Activated CD4-positive, alpha-beta T cell treated with anti-CD3 and anti-CD28 coated beads, Interleukin-2, amount 10 ng/mL, durations not matched to agents 7 days and 5 days (primary cell): ENCODE results near the gene PLXNA4. TPM values are rescaled to one million over a fixed set of nuclear protein-coding genes. Genes with fewer than 3 reads are reported as not detected.

Experiments used
- CTCF ChIA-PET: fragments of 350-600 bp; sonication (Branson Sonifier 250); formaldehyde crosslinking; loops from one replicate; lab custom pipeline; 2021; ENCODE audit warnings: antibody characterized with exemption; lab: Charles Lee
- POLR2A ChIA-PET: fragments of 350-600 bp; sonication (Branson Sonifier 250); formaldehyde crosslinking; loops from one replicate; lab custom pipeline; 2021; ENCODE audit warnings: antibody characterized with exemption; lab: Charles Lee
- DNase-seq: peaks from one replicate; pipeline ENCODE4 v3.0.0-alpha.2; 2020
- H3K27ac Mint-ChIP-seq: one replicate; pipeline ENCODE4 v1.8.0; 2021; ENCODE audit warnings: mild to moderate bottlenecking, moderate library complexity, mixed read lengths
- H3K27me3 Mint-ChIP-seq: one replicate; pipeline ENCODE4 v1.8.0; 2021; ENCODE audit warnings: mixed read lengths
- H3K36me3 Mint-ChIP-seq: one replicate; pipeline ENCODE4 v1.8.0; 2021; ENCODE audit warnings: low read depth, mixed read lengths
- H3K4me1 Mint-ChIP-seq: one replicate; pipeline ENCODE4 v1.8.0; 2021; ENCODE audit warnings: mixed read lengths
- H3K4me3 Mint-ChIP-seq: one replicate; pipeline ENCODE4 v1.8.0; 2021; ENCODE audit warnings: mild to moderate bottlenecking, moderate library complexity, mixed read lengths
- H3K9me3 Mint-ChIP-seq: one replicate; pipeline ENCODE4 v1.8.0; 2021; ENCODE audit warnings: mixed read lengths
- total RNA-seq, 2 experiments: library from RNA; stranded (reverse); gene quantifications; one replicate each; pipeline ENCODE4 v1.2.3, GENCODE V29; 2021

Gene PLXNA4
- total RNA-seq, 2 experiments from 2014 or later = 21.3 to 23.3 TPM

DNA sequence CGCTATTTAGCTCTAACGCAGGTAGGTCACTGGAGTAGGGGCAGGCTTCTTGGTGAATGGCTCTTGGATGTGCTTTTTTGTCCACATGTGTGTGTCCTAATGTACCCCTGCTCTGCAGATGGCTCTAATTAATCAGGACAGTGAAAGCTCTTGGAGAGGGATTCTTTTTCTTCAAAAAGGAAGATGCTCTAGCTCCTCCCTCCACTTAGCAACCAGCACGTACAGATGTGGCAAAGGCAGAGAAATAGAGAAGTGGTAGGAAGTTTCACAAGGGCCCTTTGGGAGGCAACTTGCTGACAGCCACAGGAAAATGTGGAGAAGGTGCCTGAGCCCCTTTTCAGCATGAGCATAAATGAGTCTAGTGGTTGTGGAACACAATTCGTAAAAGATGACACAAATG is 221.7 kb downstream of the PLXNA4 start:
- H3K27me3 Mint-ChIP-seq = peaks cover 58% of the 10 kb centered on the region
- H3K27ac Mint-ChIP-seq = no peak overlapping the region
- no peaks in the 10 kb centered on the region for H3K36me3 Mint-ChIP-seq
- no peak overlapping the region for H3K4me3 Mint-ChIP-seq
- no peaks in the 10 kb centered on the region for H3K4me1 Mint-ChIP-seq
- ChIA-PET CTCF (interaction anchor here (0.8 kb wide), 1 partner anchor 20 kb away, joined by 4 read pairs; no protein-coding TSS in a partner anchor), POLR2A (no interaction called here)
- H3K9me3 Mint-ChIP-seq = no peaks in the 10 kb centered on the region
- no peak for DNase-seq

DNA sequence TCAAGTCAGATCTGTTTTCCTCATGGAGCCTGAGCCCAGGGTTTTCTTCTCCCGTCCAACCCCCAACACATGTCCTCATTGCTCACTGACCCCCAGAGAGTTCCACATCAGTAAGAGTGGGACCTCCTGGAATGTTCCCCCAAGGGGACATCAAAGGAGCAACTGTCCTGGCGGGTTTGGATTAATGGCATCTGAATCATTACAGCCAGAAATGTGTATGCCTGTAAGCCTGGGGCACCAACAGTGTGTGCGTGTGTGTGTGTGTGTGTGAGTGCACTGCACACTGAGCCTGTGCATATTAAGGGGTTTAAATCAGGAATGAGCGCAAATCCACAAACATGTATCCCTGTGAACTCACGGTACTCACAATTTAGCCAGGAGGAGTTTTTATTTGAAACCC is 222.3 kb downstream of the PLXNA4 start:
- H3K36me3 Mint-ChIP-seq = no peaks in the 10 kb centered on the region
- H3K27me3 Mint-ChIP-seq = peaks cover 58% of the 10 kb centered on the region
- H3K9me3 Mint-ChIP-seq = no peaks in the 10 kb centered on the region
- DNase-seq = no peak
- CTCF ChIA-PET = interaction anchor here (0.8 to 1.4 kb wide), 2 partner anchors 20 to 22 kb away, joined by 3 to 4 read pairs; no protein-coding TSS in a partner anchor
- POLR2A ChIA-PET = no interaction called here
- no peak overlapping the region for H3K4me3 Mint-ChIP-seq
- no peak overlapping the region for H3K27ac Mint-ChIP-seq
- H3K4me1 Mint-ChIP-seq = no peaks in the 10 kb centered on the region

GRCh38 chr7:132352800-132353199 is 223.5 kb downstream of the PLXNA4 start:
- no peak overlapping the region for H3K27ac Mint-ChIP-seq
- POLR2A ChIA-PET = no interaction called here
- H3K4me1 Mint-ChIP-seq = no peaks in the 10 kb centered on the region
- no peaks in the 10 kb centered on the region for H3K36me3 Mint-ChIP-seq
- DNase-seq = no peak
- CTCF ChIA-PET = interaction anchor here (1.4 kb wide), 1 partner anchor 23 kb away, joined by 3 read pairs; no protein-coding TSS in a partner anchor
- no peak overlapping the region for H3K4me3 Mint-ChIP-seq
- H3K9me3 Mint-ChIP-seq = no peaks in the 10 kb centered on the region
- peaks cover 60% of the 10 kb centered on the region for H3K27me3 Mint-ChIP-seq

DNA sequence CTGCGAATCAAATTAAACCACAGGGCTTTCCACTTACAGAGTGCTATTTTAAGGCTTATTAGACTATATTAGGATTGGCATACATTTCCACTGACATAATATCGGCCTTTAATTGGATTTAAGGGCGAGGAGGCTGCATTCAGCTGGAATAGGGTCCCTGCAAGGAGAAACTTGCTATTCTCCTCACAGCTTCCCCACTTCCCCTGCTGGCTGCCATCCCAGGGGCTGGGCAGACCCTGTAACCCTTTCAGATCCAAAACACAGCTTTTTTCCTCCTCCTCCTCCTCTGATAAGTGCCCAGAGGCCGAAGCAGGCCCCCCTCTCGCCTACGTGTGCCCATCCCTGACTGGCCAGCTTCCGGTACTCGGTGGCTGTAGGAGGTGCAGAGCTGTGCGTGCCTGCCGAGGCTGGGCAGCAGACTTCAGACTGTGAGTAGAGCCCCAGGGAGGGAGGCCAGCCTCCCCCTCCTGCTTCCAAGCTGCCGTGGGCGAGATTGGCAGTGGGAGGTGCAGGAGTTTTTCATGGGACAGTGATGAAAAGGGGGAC is 224.2 kb downstream of the PLXNA4 start:
- no peaks in the 10 kb centered on the region for H3K36me3 Mint-ChIP-seq
- no peaks in the 10 kb centered on the region for H3K9me3 Mint-ChIP-seq
- peaks cover 63% of the 10 kb centered on the region for H3K27me3 Mint-ChIP-seq
- ChIA-PET CTCF (no interaction called here), POLR2A (no interaction called here)
- H3K4me1 Mint-ChIP-seq = no peaks in the 10 kb centered on the region
- H3K27ac Mint-ChIP-seq = no peak overlapping the region
- no peak overlapping the region for H3K4me3 Mint-ChIP-seq
- DNase-seq = no peak

GRCh38 chr7:132350741-132351140 is 225.5 kb downstream of the PLXNA4 start:
- H3K27me3 Mint-ChIP-seq = peaks cover 62% of the 10 kb centered on the region
- CTCF ChIA-PET = no interaction called here
- no peak overlapping the region for H3K27ac Mint-ChIP-seq

GRCh38 chr7:132349075-132349474 is 227.2 kb downstream of the PLXNA4 start:
- Mint-ChIP-seq H3K4me3 (no peak overlapping the region), H3K4me1 (no peaks in the 10 kb centered on the region), H3K9me3 (no peaks in the 10 kb centered on the region), H3K27ac (no peak overlapping the region), H3K36me3 (no peaks in the 10 kb centered on the region), H3K27me3 (peaks cover 57% of the 10 kb centered on the region)
- no peak for DNase-seq
- ChIA-PET POLR2A (no interaction called here), CTCF (interaction anchor here (1.2 kb wide), 1 partner anchor 11 kb away, joined by 4 read pairs; no protein-coding TSS in a partner anchor)

More at GRCh38 chr7:132350741-132351140, 225.5 kb downstream of the PLXNA4 start:
- H3K4me3 Mint-ChIP-seq = no peak overlapping the region
- no peaks in the 10 kb centered on the region for H3K9me3 Mint-ChIP-seq
- DNase-seq = no peak
- no peaks in the 10 kb centered on the region for H3K4me1 Mint-ChIP-seq
- no peaks in the 10 kb centered on the region for H3K36me3 Mint-ChIP-seq
- POLR2A ChIA-PET = no interaction called here

DNA sequence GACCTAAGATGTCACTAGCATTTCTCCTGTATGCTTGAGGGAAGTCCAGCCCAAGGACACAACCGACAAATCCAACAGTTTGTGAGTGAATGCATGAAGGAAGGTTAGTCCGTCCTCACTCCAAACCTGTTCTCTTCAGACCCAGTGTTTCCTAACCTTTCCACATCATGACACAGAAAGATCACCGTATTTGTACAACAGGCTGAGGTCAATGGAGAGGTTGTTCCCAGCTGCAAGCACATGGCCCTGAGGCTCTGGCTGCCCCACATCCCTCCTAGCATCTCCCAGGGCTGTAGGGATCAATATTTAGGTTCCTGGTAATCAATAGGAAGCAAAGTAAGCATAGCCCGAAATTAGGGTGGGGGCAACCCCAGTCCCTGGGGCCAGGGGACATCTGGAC is 227.9 kb downstream of the PLXNA4 start:
- Mint-ChIP-seq H3K4me1 (no peaks in the 10 kb centered on the region), H3K27me3 (peaks cover 51% of the 10 kb centered on the region), H3K27ac (no peak overlapping the region), H3K9me3 (no peaks in the 10 kb centered on the region), H3K4me3 (no peak overlapping the region), H3K36me3 (no peaks in the 10 kb centered on the region)
- POLR2A ChIA-PET = no interaction called here
- no peak for DNase-seq
- CTCF ChIA-PET = no interaction called here

DNA sequence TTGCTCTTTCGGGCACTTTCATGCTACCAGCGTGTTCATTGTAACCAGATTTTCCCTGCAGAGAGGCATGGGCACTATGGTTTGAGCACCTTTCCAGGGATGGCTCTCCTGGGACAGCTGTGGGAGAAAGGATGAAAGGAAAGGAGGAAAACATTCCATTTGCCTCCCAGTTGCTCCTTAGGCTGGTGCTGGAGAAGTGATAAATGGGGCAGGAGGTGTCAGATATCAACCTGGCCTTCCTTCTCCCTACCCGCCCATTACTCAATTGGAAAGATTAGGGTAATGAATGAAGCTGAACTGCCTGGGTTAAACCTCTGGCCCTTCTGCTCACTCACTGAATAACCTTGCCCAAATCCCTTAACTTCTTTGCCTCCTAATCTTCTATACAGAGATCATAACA is 228.4 kb downstream of the PLXNA4 start:
- CTCF ChIA-PET = no interaction called here
- no peak overlapping the region for H3K27ac Mint-ChIP-seq
- no peak overlapping the region for H3K4me3 Mint-ChIP-seq
- peaks cover 51% of the 10 kb centered on the region for H3K27me3 Mint-ChIP-seq
- H3K4me1 Mint-ChIP-seq = no peaks in the 10 kb centered on the region
- POLR2A ChIA-PET = no interaction called here
- H3K36me3 Mint-ChIP-seq = no peaks in the 10 kb centered on the region
- no peak for DNase-seq
- H3K9me3 Mint-ChIP-seq = no peaks in the 10 kb centered on the region

- no peak overlapping the region for H3K4me3 Mint-ChIP-seq
- no peaks in the 10 kb centered on the region for H3K9me3 Mint-ChIP-seq
- no peaks in the 10 kb centered on the region for H3K36me3 Mint-ChIP-seq
- no peak overlapping the region for H3K27ac Mint-ChIP-seq
- no peaks in the 10 kb centered on the region for H3K4me1 Mint-ChIP-seq
- ChIA-PET CTCF (no interaction called here), POLR2A (no interaction called here)
- peaks cover 43% of the 10 kb centered on the region for H3K27me3 Mint-ChIP-seq
- no peak for DNase-seq
Observed at GRCh38 chr7:132347123-132347522, 229.1 kb downstream of the PLXNA4 start.

GRCh38 chr7:132345543-132346129 is 230.6 kb downstream of the PLXNA4 start:
- no peaks in the 10 kb centered on the region for H3K4me1 Mint-ChIP-seq
- no peaks in the 10 kb centered on the region for H3K9me3 Mint-ChIP-seq
- no peak for DNase-seq
- H3K27ac Mint-ChIP-seq = no peak overlapping the region
- H3K4me3 Mint-ChIP-seq = no peak overlapping the region
- CTCF ChIA-PET = no interaction called here
- POLR2A ChIA-PET = no interaction called here
- H3K27me3 Mint-ChIP-seq = peaks cover 39% of the 10 kb centered on the region
- H3K36me3 Mint-ChIP-seq = no peaks in the 10 kb centered on the region

- H3K9me3 Mint-ChIP-seq = no peaks in the 10 kb centered on the region
- peaks cover 39% of the 10 kb centered on the region for H3K27me3 Mint-ChIP-seq
- no peaks in the 10 kb centered on the region for H3K36me3 Mint-ChIP-seq
- no peak overlapping the region for H3K4me3 Mint-ChIP-seq
- POLR2A ChIA-PET = no interaction called here
- DNase-seq = no peak
- H3K27ac Mint-ChIP-seq = no peak overlapping the region
- CTCF ChIA-PET = no interaction called here
- no peaks in the 10 kb centered on the region for H3K4me1 Mint-ChIP-seq
Observed at GRCh38 chr7:132345030-132345429, 231.2 kb downstream of the PLXNA4 start.

DNA sequence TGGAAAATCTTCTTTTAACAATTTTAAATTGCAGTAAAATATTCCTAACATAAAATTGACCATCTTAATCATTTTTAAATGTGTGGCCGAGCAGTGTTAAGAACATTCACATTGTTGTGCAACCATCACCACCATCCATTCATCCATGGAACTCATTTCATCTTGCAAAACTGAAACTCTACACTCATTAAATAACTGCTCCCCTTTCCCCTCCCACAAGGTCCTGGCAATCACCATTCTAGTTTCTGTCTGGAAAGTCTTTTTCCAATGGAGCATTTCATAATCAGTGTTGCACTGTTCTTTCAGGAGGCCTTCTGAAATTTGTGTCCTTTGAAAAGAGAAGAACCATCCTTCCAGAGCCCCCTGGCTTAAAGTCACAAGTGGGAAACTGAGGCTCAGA is 233.1 kb downstream of the PLXNA4 start:
- CTCF ChIA-PET = no interaction called here
- no peak overlapping the region for H3K27ac Mint-ChIP-seq
- H3K27me3 Mint-ChIP-seq = peaks cover 38% of the 10 kb centered on the region
- no peaks in the 10 kb centered on the region for H3K36me3 Mint-ChIP-seq
- POLR2A ChIA-PET = no interaction called here
- no peaks in the 10 kb centered on the region for H3K4me1 Mint-ChIP-seq
- H3K4me3 Mint-ChIP-seq = no peak overlapping the region
- no peak for DNase-seq
- no peaks in the 10 kb centered on the region for H3K9me3 Mint-ChIP-seq

DNA sequence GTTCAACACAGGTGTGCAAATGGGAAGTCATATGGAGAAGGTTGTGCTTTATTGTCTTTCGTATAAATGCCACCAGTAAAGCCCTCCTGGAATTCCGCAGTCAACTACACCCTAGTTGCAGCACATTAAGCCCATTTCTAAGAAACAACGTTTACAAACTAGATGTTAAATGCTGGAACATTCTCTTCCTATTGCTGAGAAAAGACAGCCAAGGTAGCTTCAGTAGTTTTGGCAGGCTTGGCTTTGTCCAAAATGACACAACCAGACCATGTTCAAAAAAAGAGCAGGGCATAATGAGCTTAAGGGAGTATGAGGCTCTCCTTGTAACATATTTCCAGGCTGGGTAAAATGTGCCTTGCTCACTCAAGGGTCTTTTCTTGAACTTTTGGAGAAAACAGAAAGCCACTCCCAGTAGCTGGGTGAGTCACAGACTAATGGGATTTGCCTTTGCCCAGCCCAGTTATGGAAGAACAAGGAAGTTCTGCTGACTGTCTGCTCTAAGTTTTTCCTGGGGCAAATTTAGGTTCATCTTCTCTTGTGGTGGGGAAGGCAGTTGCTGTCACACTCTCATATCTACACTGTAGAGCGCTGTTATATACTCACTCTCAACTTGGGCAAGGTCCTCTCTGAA is 238.7 kb downstream of the PLXNA4 start:
- POLR2A ChIA-PET = no interaction called here
- Mint-ChIP-seq H3K4me1 (no peaks in the 10 kb centered on the region), H3K4me3 (no peak overlapping the region), H3K36me3 (no peaks in the 10 kb centered on the region), H3K27ac (no peak overlapping the region), H3K27me3 (peaks cover 13% of the 10 kb centered on the region), H3K9me3 (no peaks in the 10 kb centered on the region)
- CTCF ChIA-PET = no interaction called here
- no peak for DNase-seq
